ENCODE data around the gene NDUFAF8.

NDUFAF8 gene

DNA sequence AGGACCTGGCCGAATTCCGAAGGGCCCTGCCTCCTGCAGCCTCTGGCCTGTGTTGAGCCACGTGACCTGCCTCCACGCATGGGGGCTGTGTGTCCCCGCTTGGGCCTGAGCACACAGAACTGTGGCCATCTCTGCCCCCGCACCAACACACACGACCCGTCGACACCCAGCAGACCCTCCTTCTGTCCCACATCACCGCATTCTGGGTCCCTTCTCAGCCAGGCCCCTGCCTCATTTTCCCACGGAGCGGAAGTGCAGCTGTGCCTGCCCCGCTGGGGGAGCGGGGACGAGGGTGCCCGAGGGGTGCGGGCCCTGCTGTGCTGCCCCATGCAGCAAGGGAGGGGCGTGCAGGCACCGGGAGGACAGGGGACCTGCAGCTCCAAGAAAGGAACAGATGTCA is 18.4 kb downstream of the NDUFAF8 start:
- H3K27me3 Mint-ChIP-seq: no peaks in the 10 kb centered on the region

DNA sequence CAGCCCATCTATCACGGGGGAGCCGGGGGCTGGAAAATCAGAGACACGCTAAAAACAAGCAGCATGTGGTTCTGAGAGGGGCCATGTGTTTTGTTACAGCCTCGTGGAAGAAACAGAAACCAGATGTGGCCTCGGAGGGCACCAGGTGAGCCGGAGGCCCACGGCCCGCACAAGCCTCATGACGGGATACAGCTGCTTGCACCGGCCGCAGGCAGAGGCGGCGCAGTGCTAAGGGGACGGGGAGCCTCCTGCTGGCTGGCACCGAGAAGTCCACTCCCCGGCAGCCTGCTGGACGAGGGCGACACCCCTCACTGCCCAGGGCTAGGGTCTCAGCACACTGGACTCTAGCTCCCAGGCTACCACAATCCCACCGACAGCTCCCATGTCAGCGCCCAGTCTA is 19.2 kb downstream of the NDUFAF8 start:
- Mint-ChIP-seq H3K27me3 (no peaks in the 10 kb centered on the region), H3K4me1 (ENCODE audit: low read depth) (no peaks in the 10 kb centered on the region), H3K9me3 (no peaks in the 10 kb centered on the region), H3K4me3 (no peak overlapping the region), H3K27ac (no peak overlapping the region), H3K36me3 (ENCODE audit: low read depth) (peaks cover 72% of the 10 kb centered on the region)
- no peak for DNase-seq

More for the DNA sequence above, 18.4 kb downstream of the NDUFAF8 start:
- Mint-ChIP-seq H3K36me3 (ENCODE audit: low read depth) (peaks cover 71% of the 10 kb centered on the region), H3K27ac (no peak overlapping the region), H3K4me1 (ENCODE audit: low read depth) (peaks cover 3% of the 10 kb centered on the region), H3K4me3 (no peak overlapping the region), H3K9me3 (no peaks in the 10 kb centered on the region)
- no peak for DNase-seq

DNA sequence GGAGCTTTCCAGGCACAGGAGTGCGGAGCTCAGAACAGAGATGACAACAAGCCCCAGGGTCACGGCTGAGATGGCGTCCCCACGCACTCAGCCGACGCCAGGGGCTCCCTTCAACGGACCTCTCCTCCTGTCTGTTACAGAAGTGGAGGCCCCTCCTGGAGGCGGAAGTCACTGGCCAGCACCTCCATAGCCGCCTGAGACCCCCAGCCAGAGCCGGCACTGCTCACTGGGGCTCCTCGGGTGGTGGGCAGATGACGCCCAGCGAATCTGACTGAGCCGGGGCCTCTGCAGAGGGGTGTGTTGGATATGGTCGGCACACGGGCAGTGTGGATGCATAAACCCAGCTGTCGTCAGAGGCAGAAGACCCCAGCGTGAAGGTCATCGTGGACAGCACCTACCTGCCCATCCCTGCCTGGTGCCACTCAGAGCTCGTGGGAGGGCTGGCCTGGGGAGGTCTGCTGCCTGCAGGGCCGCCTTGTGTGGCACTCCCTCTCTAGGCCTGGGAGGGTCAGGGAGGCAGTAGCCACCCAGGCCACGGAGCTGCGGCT is 20.0 kb downstream of the NDUFAF8 start:
- Mint-ChIP-seq H3K4me1 (ENCODE audit: low read depth) (no peaks in the 10 kb centered on the region), H3K4me3 (no peak overlapping the region), H3K36me3 (ENCODE audit: low read depth) (peaks cover 81% of the 10 kb centered on the region), H3K27me3 (no peaks in the 10 kb centered on the region), H3K9me3 (no peaks in the 10 kb centered on the region), H3K27ac (no peak overlapping the region)
- DNase-seq: no peak

DNA sequence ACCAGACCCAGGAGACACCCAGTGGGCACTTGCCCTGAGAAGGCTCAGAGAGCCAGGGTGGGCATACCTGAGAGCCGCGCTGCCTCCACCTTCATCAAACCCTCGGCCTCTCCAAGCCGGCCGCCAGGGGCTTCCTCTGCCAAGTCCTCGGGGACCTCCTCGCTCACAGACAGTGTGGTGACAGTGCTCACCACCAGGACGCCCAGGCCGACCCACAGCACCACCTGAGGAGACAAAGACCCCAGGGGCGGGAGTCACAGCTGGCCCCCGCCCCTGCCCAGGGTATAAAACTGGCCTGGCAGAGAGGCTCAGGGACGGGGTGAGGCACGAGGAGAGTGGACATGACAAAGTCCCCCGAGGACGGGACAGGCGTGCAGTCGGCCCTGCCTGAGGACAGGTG is 21.1 kb downstream of the NDUFAF8 start:
- H3K4me3 Mint-ChIP-seq: no peak overlapping the region
- peaks cover 86% of the 10 kb centered on the region for H3K36me3 Mint-ChIP-seq (ENCODE audit: low read depth)

DNA sequence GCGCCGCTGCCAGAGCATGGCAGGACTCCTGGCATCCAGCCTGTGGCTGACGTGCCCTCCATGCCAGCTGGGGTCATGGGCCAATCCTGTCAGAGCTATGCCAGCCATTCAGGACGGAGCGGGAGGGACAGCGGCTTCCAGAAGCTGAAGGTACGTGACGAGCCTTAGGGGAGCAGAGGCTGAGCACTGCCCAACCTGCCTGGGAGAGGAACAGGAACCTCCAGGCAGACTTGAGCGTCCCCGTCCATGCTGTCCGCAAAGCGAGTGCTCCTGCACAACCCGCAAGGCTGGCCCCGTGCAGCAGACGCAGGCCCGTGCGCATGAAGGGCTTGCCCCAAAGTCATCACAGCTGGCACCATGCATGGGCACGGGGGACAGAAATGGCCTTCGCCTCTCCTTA is 21.5 kb downstream of the NDUFAF8 start:
- no peaks in the 10 kb centered on the region for H3K27me3 Mint-ChIP-seq
- H3K9me3 Mint-ChIP-seq: no peaks in the 10 kb centered on the region
- no peak for DNase-seq
- no peak overlapping the region for H3K4me3 Mint-ChIP-seq
- H3K4me1 Mint-ChIP-seq (ENCODE audit: low read depth): no peaks in the 10 kb centered on the region
- H3K36me3 Mint-ChIP-seq (ENCODE audit: low read depth): peaks cover 86% of the 10 kb centered on the region
- no peak overlapping the region for H3K27ac Mint-ChIP-seq

More for the DNA sequence above, 21.1 kb downstream of the NDUFAF8 start:
- Mint-ChIP-seq H3K27ac (no peak overlapping the region), H3K27me3 (no peaks in the 10 kb centered on the region), H3K9me3 (no peaks in the 10 kb centered on the region), H3K4me1 (ENCODE audit: low read depth) (no peaks in the 10 kb centered on the region)
- DNase-seq: no peak

GRCh38 chr17:81261096-81261495 is 22.0 kb downstream of the NDUFAF8 start:
- Mint-ChIP-seq H3K4me1 (ENCODE audit: low read depth) (no peaks in the 10 kb centered on the region), H3K27ac (no peak overlapping the region), H3K36me3 (ENCODE audit: low read depth) (peaks cover 89% of the 10 kb centered on the region), H3K27me3 (no peaks in the 10 kb centered on the region), H3K4me3 (no peak overlapping the region), H3K9me3 (no peaks in the 10 kb centered on the region)
- no peak for DNase-seq

- no peak for DNase-seq
- Mint-ChIP-seq H3K9me3 (no peaks in the 10 kb centered on the region), H3K27ac (no peak overlapping the region), H3K27me3 (no peaks in the 10 kb centered on the region), H3K4me3 (no peak overlapping the region), H3K4me1 (ENCODE audit: low read depth) (no peaks in the 10 kb centered on the region), H3K36me3 (ENCODE audit: low read depth) (peaks cover 89% of the 10 kb centered on the region)
Measured at GRCh38 chr17:81261582-81262336, 22.6 kb downstream of the NDUFAF8 start.

- Mint-ChIP-seq H3K36me3 (ENCODE audit: low read depth) (peaks cover 88% of the 10 kb centered on the region), H3K4me1 (ENCODE audit: low read depth) (peaks cover 3% of the 10 kb centered on the region), H3K27me3 (no peaks in the 10 kb centered on the region), H3K9me3 (no peaks in the 10 kb centered on the region), H3K4me3 (no peak overlapping the region), H3K27ac (no peak overlapping the region)
- DNase-seq: no peak
Measured at GRCh38 chr17:81263371-81264181, 24.5 kb downstream of the NDUFAF8 start.

DNA sequence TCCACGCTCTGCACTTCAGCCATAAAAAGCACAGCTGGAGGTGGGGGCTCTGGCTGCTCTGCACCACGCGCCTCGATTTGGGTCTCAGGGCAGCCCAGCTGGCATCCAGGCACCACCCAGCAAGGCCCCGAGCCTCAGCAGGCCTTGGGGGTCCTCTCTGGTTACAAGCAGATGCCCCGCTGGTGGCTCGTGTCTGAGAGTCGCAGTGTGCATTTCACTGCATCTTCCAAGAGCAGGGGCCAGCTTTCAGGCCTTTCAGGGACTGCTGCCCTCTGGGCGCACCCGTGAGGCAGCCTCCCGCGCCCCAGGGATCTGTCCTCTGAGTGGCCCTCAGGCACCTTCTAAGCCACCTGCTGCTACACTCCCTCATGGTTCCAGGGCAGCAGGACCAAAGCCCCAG is 25.5 kb downstream of the NDUFAF8 start:
- Mint-ChIP-seq H3K9me3 (no peaks in the 10 kb centered on the region), H3K27ac (no peak overlapping the region), H3K36me3 (ENCODE audit: low read depth) (peaks cover 89% of the 10 kb centered on the region), H3K4me1 (ENCODE audit: low read depth) (peaks cover 3% of the 10 kb centered on the region), H3K4me3 (no peak overlapping the region), H3K27me3 (no peaks in the 10 kb centered on the region)
- DNase-seq: no peak

DNA sequence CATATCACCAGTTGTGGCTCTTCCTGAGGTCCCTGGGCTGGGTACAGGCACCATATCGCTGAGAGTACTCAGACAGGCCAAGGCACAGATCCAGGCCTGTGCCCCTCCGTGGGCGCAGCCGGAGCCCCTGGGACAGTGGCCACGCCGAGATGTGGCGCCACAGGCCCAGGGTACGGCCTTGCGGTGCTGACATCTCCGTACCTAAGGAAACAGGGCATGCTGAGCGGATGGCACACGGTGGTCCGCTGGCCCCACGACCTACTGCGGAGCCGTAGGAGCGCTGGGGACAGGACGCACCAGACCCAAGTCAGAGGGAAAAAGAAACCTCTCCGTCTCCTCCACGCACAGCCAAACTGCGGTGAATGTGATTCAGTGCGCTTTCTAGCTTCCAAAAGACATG is 26.5 kb downstream of the NDUFAF8 start:
- Mint-ChIP-seq H3K4me3 (no peak overlapping the region), H3K27me3 (no peaks in the 10 kb centered on the region), H3K9me3 (no peaks in the 10 kb centered on the region), H3K36me3 (ENCODE audit: low read depth) (peaks cover 88% of the 10 kb centered on the region), H3K4me1 (ENCODE audit: low read depth) (peaks cover 3% of the 10 kb centered on the region), H3K27ac (no peak overlapping the region)
- no peak for DNase-seq

DNA sequence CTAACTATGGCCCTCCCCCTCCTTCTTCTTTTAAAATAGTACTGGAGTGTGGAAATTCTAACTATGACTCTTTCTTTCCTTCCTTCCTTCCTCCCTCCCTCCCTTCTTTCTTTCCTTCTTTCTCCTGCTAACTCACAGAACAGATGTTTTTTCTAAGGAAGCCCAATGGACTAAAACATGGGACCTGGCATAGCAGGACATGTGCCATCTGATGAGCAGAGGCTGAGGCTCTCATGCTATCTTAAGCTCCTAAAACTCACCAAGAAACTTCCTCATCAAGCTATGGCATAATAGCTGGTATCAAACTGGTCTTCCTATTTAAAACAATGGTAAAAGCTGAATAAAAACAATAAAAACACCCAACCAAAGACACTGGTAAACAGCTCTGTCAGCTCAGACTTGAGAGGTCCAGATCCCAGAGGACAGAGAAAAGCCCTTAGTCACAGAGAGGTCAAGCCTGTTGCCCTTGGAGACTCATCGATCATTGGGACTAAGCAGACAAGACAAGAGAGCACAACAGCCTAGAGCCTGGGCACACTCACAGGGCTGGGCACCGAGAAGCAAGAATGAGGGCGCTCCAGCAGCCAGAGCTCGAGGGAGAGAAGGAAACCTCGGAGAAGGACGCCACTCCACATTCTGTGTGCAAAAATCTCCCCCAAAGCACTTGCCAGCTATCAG is 28.4 kb downstream of the NDUFAF8 start:
- H3K4me1 Mint-ChIP-seq (ENCODE audit: low read depth): peaks cover 3% of the 10 kb centered on the region
- no peaks in the 10 kb centered on the region for H3K27me3 Mint-ChIP-seq
- peaks cover 90% of the 10 kb centered on the region for H3K36me3 Mint-ChIP-seq (ENCODE audit: low read depth)
- no peak for DNase-seq
- no peak overlapping the region for H3K4me3 Mint-ChIP-seq
- H3K9me3 Mint-ChIP-seq: no peaks in the 10 kb centered on the region
- peak overlapping the region; percentile 65 for H3K27ac Mint-ChIP-seq

GRCh38 chr17:81270279-81270678 is 31.2 kb downstream of the NDUFAF8 start:
- no peak for DNase-seq
- no peaks in the 10 kb centered on the region for H3K27me3 Mint-ChIP-seq
- H3K36me3 Mint-ChIP-seq (ENCODE audit: low read depth): peaks cover 92% of the 10 kb centered on the region
- H3K27ac Mint-ChIP-seq: no peak overlapping the region
- no peaks in the 10 kb centered on the region for H3K9me3 Mint-ChIP-seq
- H3K4me1 Mint-ChIP-seq (ENCODE audit: low read depth): peaks cover 6% of the 10 kb centered on the region
- no peak overlapping the region for H3K4me3 Mint-ChIP-seq

GRCh38 chr17:81271226-81271625 is 32.1 kb downstream of the NDUFAF8 start:
- no peaks in the 10 kb centered on the region for H3K27me3 Mint-ChIP-seq
- DNase-seq: no peak
- H3K36me3 Mint-ChIP-seq (ENCODE audit: low read depth): peaks cover 90% of the 10 kb centered on the region
- no peak overlapping the region for H3K27ac Mint-ChIP-seq
- H3K4me3 Mint-ChIP-seq: no peak overlapping the region
- H3K4me1 Mint-ChIP-seq (ENCODE audit: low read depth): peaks cover 6% of the 10 kb centered on the region
- H3K9me3 Mint-ChIP-seq: no peaks in the 10 kb centered on the region

GRCh38 chr17:81272616-81273015 is 33.5 kb downstream of the NDUFAF8 start:
- no peak for DNase-seq
- Mint-ChIP-seq H3K4me1 (ENCODE audit: low read depth) (peaks cover 4% of the 10 kb centered on the region), H3K4me3 (no peak overlapping the region), H3K27me3 (no peaks in the 10 kb centered on the region), H3K27ac (peak overlapping the region; percentile 13), H3K36me3 (ENCODE audit: low read depth) (peaks cover 93% of the 10 kb centered on the region), H3K9me3 (no peaks in the 10 kb centered on the region)
